A549 (cell line): ENCODE results near the gene ZNF831. TPM values are rescaled to one million over a fixed set of nuclear protein-coding genes. Genes with fewer than 3 reads are reported as not detected.

Experiments used
- ATAC-seq, 2 experiments: fragments of 200-7000 bp in 1 of 2; fragments of >200 bp in 1 of 2; cut with Nextera tagmentation in 1 of 2; cut with Tn5 transposase in 1 of 2; 3 replicates each; pipeline versions ENCODE4 v1.8.0 to v1.9.1; 2018 to 2020; ENCODE audit warnings: mild to moderate bottlenecking in 1 of 2, moderate library complexity in 1 of 2
- CTCF ChIA-PET: fragments of 300-600 bp; sonication (Branson Sonifier 250); formaldehyde crosslinking; extraction: SDS; loops from one replicate; lab custom pipeline; 2021; ENCODE audit warnings: antibody characterized with exemption, inconsistent platforms; lab: Yijun Ruan, JAX
- POLR2A ChIA-PET: fragments of 350-600 bp; formaldehyde crosslinking; extraction: SDS; loops from one replicate; lab custom pipeline; 2021; ENCODE audit warnings: antibody characterized with exemption, inconsistent platforms; lab: Yijun Ruan, JAX
- DNase-seq, 2 experiments: peaks; one replicate each; pipeline versions ENCODE4 v3.0.0 to v3.0.0-alpha.2; 2011 to 2016; ENCODE audit warnings: low read depth in 1 of 2, low spot score in 1 of 2
- FAIRE-seq: peaks from 2 replicates; lab custom pipeline; 2011; peaks lifted over from hg19 to GRCh38; lab: Jason Lieb, UNC
- H3K27ac ChIP-seq, 2 experiments: fragments of >200 bp; sonication (Bioruptor Twin); formaldehyde crosslinking; 3 replicates each; pipeline ENCODE4 v1.5.1; 2016 to 2017
- H3K4me1 ChIP-seq: fragments of >200 bp; sonication (Bioruptor Twin); formaldehyde crosslinking; 3 replicates; pipeline ENCODE4 v1.6.1; 2016
- H3K4me2 ChIP-seq: fragments of >200 bp; sonication (Bioruptor Twin); formaldehyde crosslinking; 3 replicates; pipeline ENCODE4 v1.6.1; 2016
- H3K4me3 ChIP-seq: fragments of >200 bp; sonication (Bioruptor Twin); formaldehyde crosslinking; 3 replicates; pipeline ENCODE4 v1.5.1; 2016
- H3K9me3 ChIP-seq: fragments of >200 bp; sonication (Bioruptor Twin); formaldehyde crosslinking; 3 replicates; pipeline ENCODE4 v1.6.1; 2016
- CBX2 ChIP-seq: fragments of 200-600 bp; sonication (generic); IDR thresholded peaks from 2 replicates; pipeline ENCODE4 v1.6.1; 2016; ENCODE audit warnings: low read depth, mild to moderate bottlenecking, borderline replicate concordance
- CBX8 ChIP-seq: fragments of 200-600 bp; sonication (generic); IDR thresholded peaks from 2 replicates; pipeline ENCODE4 v1.6.1; 2016
- CEBPB ChIP-seq, 2 experiments: fragments of >200 bp in 1 of 2; sonication (Bioruptor Twin) in 1 of 2; formaldehyde crosslinking in 1 of 2; IDR thresholded peaks; 2 replicates each; pipeline ENCODE4 v1.6.1; 2012 to 2016
- CHD2 ChIP-seq: fragments of 150-350 bp; IDR thresholded peaks from 2 replicates; pipeline ENCODE4 v1.6.1; 2014; ENCODE audit warnings: low read length; ENCODE audit not compliant: partially characterized antibody
- EHMT2 ChIP-seq: fragments of 200-600 bp; sonication (generic); IDR thresholded peaks from 2 replicates; pipeline ENCODE4 v1.6.1; 2016; ENCODE audit warnings: antibody characterized with exemption, low read depth, mild to moderate bottlenecking, moderate library complexity
- EP300 ChIP-seq, 2 experiments: fragments of >200 bp; sonication (Bioruptor Twin); formaldehyde crosslinking; IDR thresholded peaks; 2 replicates in 1 of 2; 3 replicates in 1 of 2; pipeline ENCODE4 v1.6.1; 2016 to 2017
- ESRRA ChIP-seq: fragments of 150-350 bp; IDR thresholded peaks from 2 replicates; pipeline ENCODE4 v1.6.1; 2014; ENCODE audit warnings: mild to moderate bottlenecking, low read length, borderline replicate concordance
- FOSL2 ChIP-seq, 2 experiments: fragments of 450-650 bp in 1 of 2; fragments of >200 bp in 1 of 2; sonication (Bioruptor Twin) in 1 of 2; formaldehyde crosslinking; IDR thresholded peaks; 2 replicates each; pipeline versions ENCODE4 v1.5.0 to v1.6.1; 2016 to 2020; ENCODE audit warnings: mild to moderate bottlenecking in 1 of 2, moderate library complexity in 1 of 2
- HDAC2 ChIP-seq: fragments of 200-600 bp; sonication (generic); IDR thresholded peaks from 2 replicates; pipeline ENCODE4 v1.6.1; 2016
- JUNB ChIP-seq: fragments of >200 bp; sonication (Bioruptor Twin); formaldehyde crosslinking; IDR thresholded peaks from 2 replicates; pipeline ENCODE4 v1.6.1; 2016
- KDM1A ChIP-seq: fragments of 200-600 bp; sonication (generic); IDR thresholded peaks from 2 replicates; pipeline ENCODE4 v1.6.1; 2016; ENCODE audit warnings: low read depth, mild to moderate bottlenecking
- MAFK ChIP-seq: fragments of 450-650 bp; IDR thresholded peaks from 2 replicates; pipeline ENCODE4 v1.6.1; 2014; ENCODE audit not compliant: partially characterized antibody
- MAZ ChIP-seq: fragments of 150-350 bp; IDR thresholded peaks from 2 replicates; pipeline ENCODE4 v1.6.1; 2014; ENCODE audit warnings: antibody characterized with exemption, low read depth, low read length, borderline replicate concordance
- NPAS2 ChIP-seq: fragments of 250-450 bp; sonication (Bioruptor Pico); IDR thresholded peaks from 2 replicates; pipeline ENCODE4 v1.8.0; 2022; ENCODE audit warnings: mild to moderate bottlenecking, moderate library complexity, borderline replicate concordance
- NR3C1 ChIP-seq: fragments of >200 bp; sonication (Bioruptor Twin); formaldehyde crosslinking; IDR thresholded peaks from 3 replicates; pipeline ENCODE4 v1.6.1; 2017
- PBX3 ChIP-seq: IDR thresholded peaks from 2 replicates; pipeline ENCODE4 v1.6.1; 2012
- PHF8 ChIP-seq: fragments of 200-600 bp; sonication (generic); IDR thresholded peaks from 2 replicates; pipeline ENCODE4 v1.6.1; 2016; ENCODE audit warnings: low read depth, mild to moderate bottlenecking, antibody characterized with exemption, moderate library complexity, borderline replicate concordance
- RAD21 ChIP-seq, 2 experiments: fragments of >200 bp in 1 of 2; sonication (Bioruptor Twin) in 1 of 2; formaldehyde crosslinking in 1 of 2; IDR thresholded peaks in 1 of 2; conservative IDR thresholded peaks in 1 of 2; 2 replicates in 1 of 2; 3 replicates in 1 of 2; pipeline ENCODE4 v1.6.1; 2012 to 2018; ENCODE audit warnings: inconsistent platforms in 1 of 2
- REST ChIP-seq: fragments of 200-600 bp; sonication (generic); IDR thresholded peaks from 2 replicates; pipeline ENCODE4 v1.6.1; 2016; ENCODE audit warnings: antibody characterized with exemption, mild to moderate bottlenecking, moderate library complexity
- RNF2 ChIP-seq: fragments of 200-600 bp; sonication (generic); IDR thresholded peaks from 2 replicates; pipeline ENCODE4 v1.6.1; 2016; ENCODE audit warnings: low read depth, mild to moderate bottlenecking, antibody characterized with exemption, moderate library complexity, borderline replicate concordance
- TFCP2L1 ChIP-seq: fragments of 250-450 bp; sonication (Bioruptor Pico); IDR thresholded peaks from 2 replicates; pipeline ENCODE4 v1.5.0; 2021; ENCODE audit warnings: mild to moderate bottlenecking
- TP53 ChIP-seq: fragments of 250-450 bp; sonication (Bioruptor Pico); IDR thresholded peaks from 2 replicates; pipeline ENCODE4 v1.5.0; 2021; ENCODE audit warnings: mild to moderate bottlenecking, moderate library complexity
- ZFP36 ChIP-seq: fragments of 450-650 bp; IDR thresholded peaks from 2 replicates; pipeline ENCODE4 v1.6.1; 2014; ENCODE audit warnings: borderline replicate concordance; ENCODE audit not compliant: partially characterized antibody
- ZNF302 ChIP-seq: fragments of 250-450 bp; sonication (Bioruptor Pico); IDR thresholded peaks from 2 replicates; pipeline ENCODE4 v1.9.0; 2021; ENCODE audit warnings: inconsistent platforms, mild to moderate bottlenecking, moderate library complexity
- ZSCAN20 ChIP-seq: fragments of 250-450 bp; sonication (Bioruptor Pico); IDR thresholded peaks from 2 replicates; pipeline ENCODE4 v1.8.0; 2022; ENCODE audit warnings: mild to moderate bottlenecking, moderate library complexity
- WGBS: methylation state at CpG from one replicate; pipeline ENCODE4 v1.1.6; 2017; ENCODE audit errors: missing lambda C conversion rate; 5-methylcytosine and 5-hydroxymethylcytosine counted together
- polyA plus RNA-seq, 4 experiments: library from polyadenylated mRNA; depleted of rRNA in 3 of 4; stranded (reverse); fragments of >200 nt; fragmentation: RNase III in 1 of 4; extraction: RNeasy Plus Mini Kit Qiagen cat#74134 plus additional on column Dnase treatment in 1 of 4; gene quantifications; 2 replicates in 3 of 4; 3 replicates in 1 of 4; pipeline ENCODE4 v1.2.3, GENCODE V29; 2011 to 2017
- TF ChIP-seq, protein P1 (sequence below): fragments of >200 bp; sonication (Bioruptor Twin); formaldehyde crosslinking; IDR thresholded peaks from 3 replicates; pipeline ENCODE4 v1.5.1; 2016
- TF ChIP-seq, protein P2 (sequence below): IDR thresholded peaks from 2 replicates; pipeline ENCODE4 v1.6.1; 2012; ENCODE audit warnings: low read depth, borderline replicate concordance
- TF ChIP-seq, protein P3 (sequence below): fragments of >200 bp; sonication (Bioruptor Twin); formaldehyde crosslinking; IDR thresholded peaks from 2 replicates; pipeline ENCODE4 v1.6.1; 2016
- TF ChIP-seq, protein P4 (sequence below): fragments of 150-350 bp; IDR thresholded peaks from 2 replicates; pipeline ENCODE4 v1.6.1; 2014; ENCODE audit warnings: low read depth, mild to moderate bottlenecking, low read length

ZNF831 gene
- polyA plus RNA-seq, 2 of the 4 experiments (the other 2 are of a cell fraction): not detected

DNA sequence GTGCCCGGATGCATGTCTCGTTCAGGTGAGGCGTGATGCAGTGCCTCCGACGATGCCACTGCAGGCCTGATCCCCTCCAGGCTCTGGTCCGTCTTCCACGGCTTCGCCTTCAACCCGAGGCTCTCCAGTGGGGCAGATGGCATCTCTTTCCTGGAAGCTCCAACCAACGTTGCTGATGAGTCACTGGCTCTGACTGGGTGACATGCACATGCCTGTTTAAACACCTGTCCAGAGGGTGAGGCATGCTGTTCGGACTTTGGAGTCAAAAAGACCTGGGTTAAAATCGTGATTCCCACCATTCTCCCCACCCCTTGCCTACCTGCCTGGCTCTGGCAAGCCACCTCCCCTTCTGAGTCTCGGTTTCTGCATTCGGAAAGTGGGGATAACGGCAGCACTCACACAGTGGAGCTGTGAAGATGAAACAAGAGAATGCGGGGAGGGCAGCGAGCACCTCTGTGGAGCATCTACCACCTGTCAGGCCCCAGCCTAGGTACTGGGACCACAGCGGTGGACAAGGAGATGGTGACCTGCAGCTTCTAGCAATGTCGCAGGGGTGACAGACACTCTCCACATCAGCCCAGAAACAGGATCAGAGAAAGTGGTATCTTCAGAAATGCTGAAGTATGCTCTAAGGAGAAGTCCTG is 128.2 kb downstream of the ZNF831 start:
- DNase-seq (no peak), FAIRE-seq (no peak)
- H3K27ac ChIP-seq: no peak overlapping the region
- H3K4me3 ChIP-seq: no peak overlapping the region
- POLR2A ChIA-PET: no interaction called here
- H3K4me2 ChIP-seq: no peak overlapping the region
- H3K4me1 ChIP-seq: no peaks in the 10 kb centered on the region
- CTCF ChIA-PET: no interaction called here
- H3K9me3 ChIP-seq: no peaks in the 10 kb centered on the region; the same call in 2 of the 3 replicates
- TF ChIP-seq, protein P1, sequence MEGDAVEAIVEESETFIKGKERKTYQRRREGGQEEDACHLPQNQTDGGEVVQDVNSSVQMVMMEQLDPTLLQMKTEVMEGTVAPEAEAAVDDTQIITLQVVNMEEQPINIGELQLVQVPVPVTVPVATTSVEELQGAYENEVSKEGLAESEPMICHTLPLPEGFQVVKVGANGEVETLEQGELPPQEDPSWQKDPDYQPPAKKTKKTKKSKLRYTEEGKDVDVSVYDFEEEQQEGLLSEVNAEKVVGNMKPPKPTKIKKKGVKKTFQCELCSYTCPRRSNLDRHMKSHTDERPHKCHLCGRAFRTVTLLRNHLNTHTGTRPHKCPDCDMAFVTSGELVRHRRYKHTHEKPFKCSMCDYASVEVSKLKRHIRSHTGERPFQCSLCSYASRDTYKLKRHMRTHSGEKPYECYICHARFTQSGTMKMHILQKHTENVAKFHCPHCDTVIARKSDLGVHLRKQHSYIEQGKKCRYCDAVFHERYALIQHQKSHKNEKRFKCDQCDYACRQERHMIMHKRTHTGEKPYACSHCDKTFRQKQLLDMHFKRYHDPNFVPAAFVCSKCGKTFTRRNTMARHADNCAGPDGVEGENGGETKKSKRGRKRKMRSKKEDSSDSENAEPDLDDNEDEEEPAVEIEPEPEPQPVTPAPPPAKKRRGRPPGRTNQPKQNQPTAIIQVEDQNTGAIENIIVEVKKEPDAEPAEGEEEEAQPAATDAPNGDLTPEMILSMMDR: no peak
- TF ChIP-seq TP53 (CRISPR knock-in tag): no peak
- TF ChIP-seq, protein P2, sequence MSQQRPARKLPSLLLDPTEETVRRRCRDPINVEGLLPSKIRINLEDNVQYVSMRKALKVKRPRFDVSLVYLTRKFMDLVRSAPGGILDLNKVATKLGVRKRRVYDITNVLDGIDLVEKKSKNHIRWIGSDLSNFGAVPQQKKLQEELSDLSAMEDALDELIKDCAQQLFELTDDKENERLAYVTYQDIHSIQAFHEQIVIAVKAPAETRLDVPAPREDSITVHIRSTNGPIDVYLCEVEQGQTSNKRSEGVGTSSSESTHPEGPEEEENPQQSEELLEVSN: no peak
- TF ChIP-seq NPAS2 (CRISPR knock-in tag): no peak
- no peak for TF ChIP-seq ESRRA
- no peak for TF ChIP-seq CBX2
- no peak for TF ChIP-seq ZFP36
- no peak for TF ChIP-seq TFCP2L1 (CRISPR knock-in tag)
- TF ChIP-seq REST: no peak
- TF ChIP-seq ZNF302 (CRISPR knock-in tag): no peak
- no peak for TF ChIP-seq CHD2
- no peak for TF ChIP-seq EHMT2
- no peak for TF ChIP-seq KDM1A
- TF ChIP-seq JUNB: no peak
- no peak for TF ChIP-seq NR3C1
- no peak for TF ChIP-seq RAD21 (conservative IDR thresholded peaks at IDR 0.05 in 1 of 2, IDR thresholded peaks at IDR 0.05 in 1 of 2)
- no peak for TF ChIP-seq CBX8
- TF ChIP-seq PBX3: no peak
- TF ChIP-seq, all 56 proteins: peak for 0
- 52% methylated on average over 19 of the region's 19 CpGs for WGBS
- no peak; a peak in 1 of 6 replicates for ATAC-seq

DNA sequence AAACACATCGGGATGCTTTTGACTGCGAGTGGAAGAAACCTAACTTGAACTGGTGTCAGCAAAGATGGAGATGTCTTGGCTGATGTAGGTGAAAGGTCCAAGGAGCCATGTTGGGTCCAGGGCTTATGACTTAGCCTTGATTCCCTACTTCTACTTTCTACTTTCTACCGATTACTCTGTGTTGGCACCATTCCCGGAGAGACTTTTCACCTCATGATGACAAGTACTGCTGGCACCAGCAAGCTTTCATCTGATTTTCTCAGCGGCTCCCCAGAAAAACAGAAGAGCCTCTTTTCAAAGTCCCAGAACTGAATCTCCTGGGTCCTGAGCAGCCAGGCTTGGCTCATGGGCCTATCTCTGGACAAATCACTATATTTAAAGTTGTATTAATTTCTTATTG is 131.9 kb downstream of the ZNF831 start:
- ATAC-seq (no peak), DNase-seq (no peak), FAIRE-seq (no peak)
- Histone ChIP-seq H3K4me1 (peaks cover 13% of the 10 kb centered on the region), H3K4me3 (no peak overlapping the region), H3K9me3 (no peaks in the 10 kb centered on the region; the same call in 2 of the 3 replicates), H3K27ac (no peak overlapping the region; a peak in 1 of 6 replicates), H3K4me2 (no peak overlapping the region)
- 38% methylated on average over 5 of the region's 5 CpGs for WGBS
- POLR2A ChIA-PET: no interaction called here
- CTCF ChIA-PET: no interaction called here
- TF ChIP-seq EP300 (IDR thresholded peaks at IDR 0.05) (no peak), MAFK (no peak), MAZ (no peak), PHF8 (no peak), RAD21 (conservative IDR thresholded peaks at IDR 0.05 in 1 of 2, IDR thresholded peaks at IDR 0.05 in 1 of 2) (no peak), FOSL2 (IDR thresholded peaks at IDR 0.05) (no peak), FOSL2 (CRISPR knock-in tag; IDR thresholded peaks at IDR 0.05) (no peak), CEBPB (IDR thresholded peaks at IDR 0.05) (no peak), RNF2 (no peak), HDAC2 (no peak), ZSCAN20 (no peak)
- TF ChIP-seq, protein P3, sequence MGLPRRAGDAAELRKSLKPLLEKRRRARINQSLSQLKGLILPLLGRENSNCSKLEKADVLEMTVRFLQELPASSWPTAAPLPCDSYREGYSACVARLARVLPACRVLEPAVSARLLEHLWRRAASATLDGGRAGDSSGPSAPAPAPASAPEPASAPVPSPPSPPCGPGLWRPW: no peak
- TF ChIP-seq, protein P4, sequence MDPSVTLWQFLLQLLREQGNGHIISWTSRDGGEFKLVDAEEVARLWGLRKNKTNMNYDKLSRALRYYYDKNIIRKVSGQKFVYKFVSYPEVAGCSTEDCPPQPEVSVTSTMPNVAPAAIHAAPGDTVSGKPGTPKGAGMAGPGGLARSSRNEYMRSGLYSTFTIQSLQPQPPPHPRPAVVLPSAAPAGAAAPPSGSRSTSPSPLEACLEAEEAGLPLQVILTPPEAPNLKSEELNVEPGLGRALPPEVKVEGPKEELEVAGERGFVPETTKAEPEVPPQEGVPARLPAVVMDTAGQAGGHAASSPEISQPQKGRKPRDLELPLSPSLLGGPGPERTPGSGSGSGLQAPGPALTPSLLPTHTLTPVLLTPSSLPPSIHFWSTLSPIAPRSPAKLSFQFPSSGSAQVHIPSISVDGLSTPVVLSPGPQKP: no peak
